GM23338 (cell line): ENCODE data around the gene CPLX3. TPM values are rescaled to one million over a fixed set of nuclear protein-coding genes. Genes with fewer than 3 reads are reported as not detected.

Source experiments
- ATAC-seq: fragments of 200-7000 bp; cut with Tn5 transposase; 3 replicates; pipeline ENCODE4 v1.9.1; 2020
- DNase-seq: peaks from one replicate; pipeline ENCODE4 v3.0.0-alpha.2; 2015; ENCODE audit warnings: low spot score
- H2AFZ ChIP-seq: fragments of 200-600 bp; sonication (generic); 2 replicates; pipeline ENCODE4 v1.8.0; 2016; ENCODE audit warnings: antibody characterized with exemption, mild to moderate bottlenecking, moderate library complexity
- H3F3A ChIP-seq: fragments of 200-600 bp; sonication (generic); replicated peaks from 2 replicates; pipeline ENCODE4 v1.8.0; 2017; ENCODE audit warnings: antibody characterized with exemption, mixed run types, low read depth
- H3K27ac ChIP-seq: fragments of 200-600 bp; sonication (generic); 2 replicates; pipeline ENCODE4 v1.6.1; 2016; ENCODE audit warnings: low read depth
- H3K27me3 ChIP-seq: fragments of 200-600 bp; sonication (generic); 2 replicates; pipeline ENCODE4 v1.8.0; 2016; ENCODE audit warnings: mild to moderate bottlenecking, mixed run types, moderate library complexity; ENCODE audit not compliant: insufficient read depth
- H3K36me3 ChIP-seq: fragments of 200-600 bp; sonication (generic); 2 replicates; pipeline ENCODE4 v1.8.0; 2016; ENCODE audit warnings: mild to moderate bottlenecking; ENCODE audit not compliant: insufficient read depth
- H3K4me1 ChIP-seq: fragments of 200-600 bp; sonication (generic); 2 replicates; pipeline ENCODE4 v1.8.0; 2016; ENCODE audit warnings: mild to moderate bottlenecking, moderate library complexity; ENCODE audit not compliant: insufficient read depth
- H3K4me2 ChIP-seq: fragments of 200-600 bp; sonication (generic); 2 replicates; pipeline ENCODE4 v1.7.1; 2017; ENCODE audit warnings: mixed run types
- H3K4me3 ChIP-seq: fragments of 200-600 bp; sonication (generic); 2 replicates; pipeline ENCODE4 v1.6.1; 2016; ENCODE audit warnings: mixed run types
- H3K79me2 ChIP-seq: fragments of 200-600 bp; sonication (generic); replicated peaks from 2 replicates; pipeline ENCODE4 v1.8.0; 2017; ENCODE audit warnings: mild to moderate bottlenecking; ENCODE audit not compliant: insufficient read depth
- H3K9me2 ChIP-seq: fragments of 200-600 bp; sonication (generic); 2 replicates; pipeline ENCODE4 v1.8.0; 2017; ENCODE audit not compliant: insufficient read depth
- H4K20me1 ChIP-seq: fragments of 200-600 bp; sonication (generic); replicated peaks from 2 replicates; pipeline ENCODE4 v1.8.0; 2017; ENCODE audit warnings: mild to moderate bottlenecking; ENCODE audit not compliant: insufficient read depth
- H3K27ac Mint-ChIP-seq: 2 replicates; pipeline ENCODE4 v1.8.0; 2020; ENCODE audit warnings: inconsistent platforms, mild to moderate bottlenecking, moderate library complexity, mixed read lengths
- H3K27me3 Mint-ChIP-seq: 3 replicates; pipeline ENCODE4 v1.8.0; 2022; ENCODE audit warnings: low read depth, mild to moderate bottlenecking, moderate library complexity, mixed read lengths, inconsistent platforms; ENCODE audit not compliant: insufficient read depth, poor library complexity
- H3K36me3 Mint-ChIP-seq: 3 replicates; pipeline ENCODE4 v1.8.0; 2021; ENCODE audit warnings: low read depth, mild to moderate bottlenecking, inconsistent platforms, moderate library complexity, mixed read lengths
- H3K4me1 Mint-ChIP-seq: 3 replicates; pipeline ENCODE4 v1.8.0; 2020; ENCODE audit warnings: mild to moderate bottlenecking, inconsistent platforms, mixed read lengths
- H3K4me3 Mint-ChIP-seq: 3 replicates; pipeline ENCODE4 v1.8.0; 2021; ENCODE audit warnings: moderate library complexity, mild to moderate bottlenecking, inconsistent platforms, mixed read lengths
- H3K9me3 Mint-ChIP-seq: 3 replicates; pipeline ENCODE4 v1.8.0; 2020; ENCODE audit warnings: moderate library complexity, mild to moderate bottlenecking, inconsistent platforms, mixed read lengths
- CREB1 ChIP-seq: fragments of 250-450 bp; sonication (Bioruptor Pico); IDR thresholded peaks from 2 replicates; pipeline ENCODE4 v1.5.0; 2020; ENCODE audit warnings: low read depth, mild to moderate bottlenecking, moderate library complexity
- CTCF ChIP-seq, 2 experiments: fragments of 200-600 bp in 1 of 2; sonication (generic) in 1 of 2; conservative IDR thresholded peaks; 2 replicates each; pipeline versions ENCODE4 v1.5.1 to v1.6.1; 2016 to 2017; ENCODE audit warnings: antibody characterized with exemption in 2 of 2, low read depth in 2 of 2, mild to moderate bottlenecking in 2 of 2, moderate library complexity in 1 of 2
- ETS1 ChIP-seq: IDR thresholded peaks from 2 replicates; pipeline ENCODE4 v1.6.1; 2016; ENCODE audit warnings: antibody characterized with exemption
- EZH2phosphoT487 ChIP-seq: fragments of 200-600 bp; sonication (generic); IDR thresholded peaks from one replicate; pipeline ENCODE4 v1.8.1; 2018; ENCODE audit warnings: antibody characterized with exemption; ENCODE audit not compliant: unreplicated experiment
- JUNB ChIP-seq: IDR thresholded peaks from one replicate; pipeline ENCODE4 v1.6.1; 2016; ENCODE audit warnings: antibody characterized with exemption; ENCODE audit not compliant: unreplicated experiment
- NANOG ChIP-seq: IDR thresholded peaks from 2 replicates; pipeline ENCODE4 v1.6.1; 2016; ENCODE audit warnings: antibody characterized with exemption, borderline replicate concordance
- POLR2AphosphoS5 ChIP-seq: IDR thresholded peaks from 2 replicates; pipeline ENCODE4 v1.6.1; 2016; ENCODE audit warnings: antibody characterized with exemption, low read depth
- REST ChIP-seq: IDR thresholded peaks from one replicate; pipeline ENCODE4 v1.6.1; 2018; ENCODE audit warnings: antibody characterized with exemption; ENCODE audit not compliant: unreplicated experiment
- STAT1 ChIP-seq: IDR thresholded peaks from one replicate; pipeline ENCODE4 v1.6.1; 2016; ENCODE audit warnings: antibody characterized with exemption; ENCODE audit not compliant: unreplicated experiment
- ZNF114 ChIP-seq: fragments of 250-450 bp; sonication (Bioruptor Pico); IDR thresholded peaks from 2 replicates; pipeline ENCODE4 v1.5.0; 2020; ENCODE audit warnings: mild to moderate bottlenecking, moderate library complexity
- ZNF331 ChIP-seq: fragments of 250-450 bp; sonication (Bioruptor Pico); IDR thresholded peaks from 2 replicates; pipeline ENCODE4 v1.5.0; 2020; ENCODE audit warnings: low read depth, mild to moderate bottlenecking, moderate library complexity
- polyA plus RNA-seq: library from polyadenylated mRNA; unstranded; fragments of >200 nt; fragmentation: Nextera tagmentation; extraction: Ambion mirVana; gene quantifications from 2 replicates; pipeline ENCODE4 v1.2.1, GENCODE V29; 2016
- total RNA-seq: library from RNA; depleted of rRNA; stranded (reverse); fragments of >200 nt; shearing (Covaris generic); gene quantifications from 2 replicates; pipeline ENCODE4 v1.2.3, GENCODE V29; 2014

The CPLX3 gene
- total and polyA plus RNA-seq, 2 experiments from 2014 or later: 0.66 TPM; not detected in 1

- TF ChIP-seq REST (no peak), NANOG (no peak), CTCF (conservative IDR thresholded peaks at IDR 0.05; ENCODE audit: low read depth in 2 of 2) (no peak), EZH2phosphoT487 (no peak), JUNB (no peak), POLR2AphosphoS5 (no peak), ZNF331 (CRISPR knock-in tag) (no peak)
Observed at GRCh38 chr15:74823324-74823723, 3.1 kb upstream of the CPLX3 start (continued).

GRCh38 chr15:74824976-74825375 is 1.5 kb upstream of the CPLX3 start:
- no peak overlapping the region for H3K4me2 ChIP-seq
- no peaks in the 10 kb centered on the region for H3K36me3 ChIP-seq
- H3F3A ChIP-seq: peaks cover 5% of the 10 kb centered on the region; the same call in 1 of the 2 replicates
- no peak overlapping the region for H3K4me3 ChIP-seq
- H3K27ac Mint-ChIP-seq: no peak overlapping the region
- H3K9me2 ChIP-seq: no peaks in the 10 kb centered on the region
- H3K4me1 ChIP-seq: peaks cover 7% of the 10 kb centered on the region; the same call in 1 of the 2 replicates
- H3K27ac ChIP-seq: no peak overlapping the region
- no peaks in the 10 kb centered on the region for H4K20me1 ChIP-seq
- H3K9me3 Mint-ChIP-seq: no peaks in the 10 kb centered on the region
- H3K4me1 Mint-ChIP-seq: peaks cover 23% of the 10 kb centered on the region
- H3K36me3 Mint-ChIP-seq: no peaks in the 10 kb centered on the region
- H3K4me3 Mint-ChIP-seq: no peak overlapping the region; the same call in 2 of the 3 replicates
- ATAC-seq (no peak), DNase-seq (no peak)
- peaks cover 39% of the 10 kb centered on the region for H3K27me3 Mint-ChIP-seq
- H3K79me2 ChIP-seq: no peaks in the 10 kb centered on the region
- peaks cover 35% of the 10 kb centered on the region for H3K27me3 ChIP-seq
- no peak overlapping the region for H2AFZ ChIP-seq
- TF ChIP-seq POLR2AphosphoS5 (no peak), ZNF331 (CRISPR knock-in tag) (no peak), NANOG (no peak), CREB1 (CRISPR knock-in tag) (no peak), STAT1 (no peak), REST (no peak), EZH2phosphoT487 (no peak), CTCF (conservative IDR thresholded peaks at IDR 0.05; ENCODE audit: low read depth in 2 of 2) (no peak), JUNB (no peak), ZNF114 (CRISPR knock-in tag) (no peak), ETS1 (no peak)
